Upper lobe of left lung (tissue), 6 donors: ENCODE data around the gene RGPD4. TPM values are rescaled to one million over a fixed set of nuclear protein-coding genes. Genes with fewer than 3 reads are reported as not detected.

Experiments used
- ATAC-seq, 2 donors: fragments of 200-7000 bp; cut with Tn5 transposase; one replicate each; pipeline ENCODE4 v1.9.1; 2022; ENCODE audit warnings: mild to moderate bottlenecking in 2 of 2, moderate library complexity in 2 of 2; ENCODE audit not compliant: low FRiP score in 2 of 2
- DNase-seq, 2 donors: peaks; one replicate each; pipeline ENCODE4 v3.0.0-alpha.2; 2019 to 2020
- H3K27ac ChIP-seq, 4 donors: fragments of 200-600 bp; sonication (generic); one replicate each; pipeline ENCODE4 v1.5.1; 2016 to 2019
- H3K27me3 ChIP-seq, 4 donors: fragments of 200-600 bp; sonication (generic); one replicate each; pipeline ENCODE4 v1.5.1; 2017 to 2019
- H3K36me3 ChIP-seq, 4 donors: fragments of 200-600 bp; sonication (generic); one replicate each; pipeline ENCODE4 v1.5.1; 2016 to 2019
- H3K4me1 ChIP-seq, 4 donors: fragments of 200-600 bp; sonication (generic); one replicate each; pipeline ENCODE4 v1.5.1; 2018 to 2019
- H3K4me3 ChIP-seq, 4 donors: fragments of 200-600 bp; sonication (generic); one replicate each; pipeline ENCODE4 v1.5.1; 2017 to 2019; ENCODE audit warnings: mild to moderate bottlenecking in 2 of 4, moderate library complexity in 1 of 4
- H3K9me3 ChIP-seq, 4 donors: fragments of 200-600 bp; sonication (generic); one replicate each; pipeline ENCODE4 v1.5.1; 2018 to 2019
- CTCF ChIP-seq, 6 experiments: fragments of 450-650 bp in 4 of 6; fragments of 200-600 bp in 2 of 6; sonication (generic) in 2 of 6; IDR thresholded peaks; one replicate each; pipeline ENCODE4 v1.5.1; 2016 to 2019; ENCODE audit warnings: antibody characterized with exemption in 6 of 6
- EP300 ChIP-seq, 4 donors: sonication (generic); formaldehyde crosslinking; IDR thresholded peaks; one replicate each; pipeline ENCODE4 v1.5.1; 2017; ENCODE audit warnings: antibody characterized with exemption in 4 of 4, control low read depth in 2 of 4
- POLR2A ChIP-seq, 4 donors: fragments of 450-650 bp; IDR thresholded peaks; one replicate each; pipeline ENCODE4 v1.5.1; 2016 to 2017; ENCODE audit warnings: antibody characterized with exemption in 4 of 4, mild to moderate bottlenecking in 2 of 4
- POLR2AphosphoS5 ChIP-seq, 2 donors: sonication (generic); formaldehyde crosslinking; IDR thresholded peaks; one replicate each; pipeline ENCODE4 v1.5.1; 2017; ENCODE audit warnings: antibody characterized with exemption in 2 of 2
- WGBS, 2 donors: methylation state at CpG; one replicate each; pipeline ENCODE4 v1.1.5; 2017 to 2018; 5-methylcytosine and 5-hydroxymethylcytosine counted together
- total RNA-seq, 6 donors: library from RNA; depleted of rRNA in 4 of 6; stranded (reverse); fragments of >200 nt in 4 of 6; gene quantifications; one replicate each; pipeline versions ENCODE4 v1.1.0 to v1.2.1, GENCODE V29; 2016 to 2021
- donor health status: DM: no; HTN: no; CAD: no; lungs with moderate emphysema.
- donor health status: DM: no; HTN: yes; CAD: no; lungs with severe emphysema.

RGPD4 gene
- total RNA-seq, 6 donors from 2014 or later, result 0.17 TPM; not detected in 5

- DNase-seq (no peak), ATAC-seq (no peak)
- Histone ChIP-seq H3K4me1 (no peaks in the 10 kb centered on the region), H3K27ac (no peak overlapping the region), H3K4me3 (no peak overlapping the region), H3K27me3 (no peaks in the 10 kb centered on the region), H3K9me3 (no peaks in the 10 kb centered on the region), H3K36me3 (no peaks in the 10 kb centered on the region)
- 52% methylated on average over 3 of the region's 3 CpGs for WGBS, 2 donors
- TF ChIP-seq CTCF (IDR thresholded peaks at IDR 0.05) (no peak), POLR2AphosphoS5 (IDR thresholded peaks at IDR 0.05) (no peak), POLR2A (IDR thresholded peaks at IDR 0.05) (no peak)
Observed at GRCh38 chr2:107927034-107927534, 100.4 kb downstream of the RGPD4 start.

GRCh38 chr2:107931412-107931811 lies 104.7 kb downstream of the RGPD4 start:
- Histone ChIP-seq H3K36me3 (no peaks in the 10 kb centered on the region), H3K9me3 (no peaks in the 10 kb centered on the region), H3K4me1 (no peaks in the 10 kb centered on the region), H3K27me3 (no peaks in the 10 kb centered on the region), H3K27ac (no peak overlapping the region), H3K4me3 (no peak overlapping the region)
- DNase-seq (no peak), ATAC-seq (no peak)
- WGBS, 2 donors, result 88 to 93% methylated on average over 3 of the region's 3 CpGs
- no peak for TF ChIP-seq CTCF (IDR thresholded peaks at IDR 0.05)
- no peak for TF ChIP-seq POLR2A (IDR thresholded peaks at IDR 0.05)
- TF ChIP-seq EP300 (IDR thresholded peaks at IDR 0.05), result no peak
- TF ChIP-seq POLR2AphosphoS5 (IDR thresholded peaks at IDR 0.05), result no peak

DNA sequence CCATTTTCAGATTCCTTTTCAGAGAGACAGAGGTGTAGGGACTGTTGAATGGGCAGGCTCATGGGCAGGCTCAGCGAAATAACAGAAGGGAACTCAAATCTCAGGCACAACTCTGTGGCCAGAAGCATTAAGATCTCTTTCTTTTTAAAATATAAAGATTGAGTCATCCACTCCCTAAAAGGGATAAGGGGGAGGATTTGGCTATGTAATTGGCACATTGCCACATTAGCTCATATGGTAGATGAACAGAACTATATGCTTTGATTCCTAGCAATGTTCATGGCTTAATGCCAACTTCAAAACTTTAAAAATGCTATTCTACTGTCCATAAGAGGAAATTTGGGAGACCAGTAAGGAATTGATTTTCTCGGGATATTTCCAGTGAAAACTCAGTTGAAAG lies 105.8 kb downstream of the RGPD4 start:
- no peak overlapping the region for H3K4me3 ChIP-seq
- peaks cover 0 to 3% (median 0%) of the 10 kb centered on the region in 4 donors for H3K4me1 ChIP-seq
- DNase-seq, result no peak
- H3K36me3 ChIP-seq, result no peaks in the 10 kb centered on the region
- H3K27ac ChIP-seq, result no peak overlapping the region
- no peaks in the 10 kb centered on the region for H3K9me3 ChIP-seq
- no peak for TF ChIP-seq POLR2A (IDR thresholded peaks at IDR 0.05)
- TF ChIP-seq CTCF (IDR thresholded peaks at IDR 0.05), result no peak
- TF ChIP-seq POLR2AphosphoS5 (IDR thresholded peaks at IDR 0.05), result no peak
- TF ChIP-seq EP300 (IDR thresholded peaks at IDR 0.05), result no peak
- ATAC-seq, result no peak
- no peaks in the 10 kb centered on the region for H3K27me3 ChIP-seq
- 49 to 71% methylated on average over 2 of the region's 2 CpGs for WGBS, 2 donors

- no peak for DNase-seq
- WGBS, 2 donors, result 60 to 67% methylated on average over 3 of the region's 3 CpGs
Observed at GRCh38 chr2:107932979-107933378, 106.3 kb downstream of the RGPD4 start.

More at GRCh38 chr2:107932979-107933378, 106.3 kb downstream of the RGPD4 start:
- Histone ChIP-seq H3K9me3 (no peaks in the 10 kb centered on the region), H3K4me1 (peaks cover 0 to 3% (median 0%) of the 10 kb centered on the region in 4 donors), H3K27ac (no peak overlapping the region), H3K4me3 (no peak overlapping the region), H3K36me3 (no peaks in the 10 kb centered on the region), H3K27me3 (no peaks in the 10 kb centered on the region)
- no peak for TF ChIP-seq POLR2A (IDR thresholded peaks at IDR 0.05)
- TF ChIP-seq CTCF (IDR thresholded peaks at IDR 0.05), result peak in 1 of 6 experiments; percentile 8
- ATAC-seq, result no peak
